GM18861 (cell line): ENCODE results near the gene RAB3GAP2.
A peak's percentile ranks its signal among the peaks of the same experiment; 100 is the strongest.
"Not testable (repeated sequence)": the region's sequence is repeated elsewhere in the genome, so short reads cannot be mapped to it uniquely, and the experiment has no call there.

Experiments
- ATAC-seq: cut with Tn5 transposase; IDR thresholded peaks from one replicate; pipeline ENCODE4 v1.9.1; 2021; ENCODE audit not compliant: unreplicated experiment

The RAB3GAP2 gene

GRCh38 chr1:220239213-220239612 is 33.0 kb downstream of the RAB3GAP2 start:
- no peak for ATAC-seq

GRCh38 chr1:220236278-220236677 is 36.0 kb downstream of the RAB3GAP2 start:
- not testable (repeated sequence) for ATAC-seq

GRCh38 chr1:220235462-220235861 is 36.8 kb downstream of the RAB3GAP2 start:
- no peak for ATAC-seq

GRCh38 chr1:220233927-220234326 is 38.3 kb downstream of the RAB3GAP2 start:
- ATAC-seq: no peak

- no peak for ATAC-seq
Observed at GRCh38 chr1:220229771-220230170, 42.5 kb downstream of the RAB3GAP2 start.

GRCh38 chr1:220227393-220227792 is 44.9 kb downstream of the RAB3GAP2 start:
- ATAC-seq: no peak

- no peak for ATAC-seq
Observed at GRCh38 chr1:220226752-220227151, 45.5 kb downstream of the RAB3GAP2 start.

GRCh38 chr1:220225957-220226356 is 46.3 kb downstream of the RAB3GAP2 start:
- no peak for ATAC-seq

- ATAC-seq: no peak
Observed at GRCh38 chr1:220224611-220225124, 47.6 kb downstream of the RAB3GAP2 start.

- peak; percentile 29 for ATAC-seq
Observed at GRCh38 chr1:220224033-220224432, 48.2 kb downstream of the RAB3GAP2 start.

- no peak for ATAC-seq
Observed at GRCh38 chr1:220222939-220223338, 49.3 kb downstream of the RAB3GAP2 start.

GRCh38 chr1:220221670-220222069 is 50.6 kb downstream of the RAB3GAP2 start:
- ATAC-seq: no peak

GRCh38 chr1:220221269-220221668 is 51.0 kb downstream of the RAB3GAP2 start:
- ATAC-seq: no peak

- not testable (repeated sequence) for ATAC-seq
Observed at GRCh38 chr1:220220699-220221040, 51.6 kb downstream of the RAB3GAP2 start.

GRCh38 chr1:220219865-220220698 is 52.2 kb downstream of the RAB3GAP2 start:
- ATAC-seq: peak; percentile 29

GRCh38 chr1:220219136-220219442 is 53.2 kb downstream of the RAB3GAP2 start:
- no peak for ATAC-seq

- ATAC-seq: peak; percentile 52
Observed at GRCh38 chr1:220218397-220219135, 53.7 kb downstream of the RAB3GAP2 start.

- ATAC-seq: no peak
Observed at GRCh38 chr1:220217383-220217988, 54.8 kb downstream of the RAB3GAP2 start.

GRCh38 chr1:220213382-220213983 is 58.8 kb downstream of the RAB3GAP2 start:
- no peak for ATAC-seq

- no peak for ATAC-seq
Observed at GRCh38 chr1:220207411-220207810, 64.8 kb downstream of the RAB3GAP2 start.

- not testable (repeated sequence) for ATAC-seq
Observed at GRCh38 chr1:220204758-220205157, 67.5 kb downstream of the RAB3GAP2 start.
